GM19035 (cell line): ENCODE measurements around the gene SMAD3.

Experiments
- ATAC-seq: cut with Tn5 transposase; IDR thresholded peaks from one replicate; pipeline ENCODE4 v1.9.1; 2021; ENCODE audit not compliant: unreplicated experiment

SMAD3 gene

GRCh38 chr15:67176195-67176971 is 111.0 kb downstream of the SMAD3 start:
- no peak for ATAC-seq

GRCh38 chr15:67177752-67178151 is 112.3 kb downstream of the SMAD3 start:
- ATAC-seq, result no peak

GRCh38 chr15:67178569-67179210 is 113.3 kb downstream of the SMAD3 start:
- no peak for ATAC-seq

GRCh38 chr15:67179411-67179995 is 114.1 kb downstream of the SMAD3 start:
- ATAC-seq, result no peak

GRCh38 chr15:67180035-67180434 is 114.6 kb downstream of the SMAD3 start:
- ATAC-seq, result no peak

GRCh38 chr15:67180514-67181191 is 115.3 kb downstream of the SMAD3 start:
- ATAC-seq, result no peak

- ATAC-seq, result no peak
Observed at GRCh38 chr15:67181221-67181639, 115.8 kb downstream of the SMAD3 start.

GRCh38 chr15:67183443-67184169 is 118.2 kb downstream of the SMAD3 start:
- ATAC-seq, result no peak

GRCh38 chr15:67184208-67184925 is 119.0 kb downstream of the SMAD3 start:
- no peak for ATAC-seq

GRCh38 chr15:67185051-67185450 is 119.6 kb downstream of the SMAD3 start:
- ATAC-seq, result no peak

GRCh38 chr15:67185621-67186225 is 120.3 kb downstream of the SMAD3 start:
- ATAC-seq, result no peak

GRCh38 chr15:67186226-67186649 is 120.8 kb downstream of the SMAD3 start:
- no peak for ATAC-seq

GRCh38 chr15:67186688-67187087 is 121.3 kb downstream of the SMAD3 start:
- no peak for ATAC-seq

GRCh38 chr15:67187351-67187854 is 122.0 kb downstream of the SMAD3 start:
- ATAC-seq, result no peak

- no peak for ATAC-seq
Observed at GRCh38 chr15:67188551-67189218, 123.3 kb downstream of the SMAD3 start.

- no peak for ATAC-seq
Observed at GRCh38 chr15:67189326-67190051, 124.1 kb downstream of the SMAD3 start.

- ATAC-seq, result no peak
Observed at GRCh38 chr15:67190326-67190725, 124.9 kb downstream of the SMAD3 start.

GRCh38 chr15:67190813-67191212 is 125.4 kb downstream of the SMAD3 start:
- ATAC-seq, result no peak
